ENCODE data around the gene OMG. TPM values are rescaled to one million over a fixed set of nuclear protein-coding genes. Genes with fewer than 3 reads are reported as not detected.
"Not testable (repeated sequence)": the region's sequence is repeated elsewhere in the genome, so short reads cannot be mapped to it uniquely, and the experiment has no call there.

The OMG gene
- total RNA-seq, 2 donors from 2014 or later: not detected

- DNase-seq (ENCODE audit: low spot score): no peak
- Histone ChIP-seq H3K4me1 (ENCODE audit: control insufficient read depth in 1 of 2, low read depth in 2 of 2) (no peaks in the 10 kb centered on the region), H3K4me3 (no peak overlapping the region), H3K9me3 (no peaks in the 10 kb centered on the region), H3K27ac (no peak overlapping the region), H3K36me3 (no peaks in the 10 kb centered on the region), H3K27me3 (replicated peaks; ENCODE audit: insufficient read depth) (no peaks in the 10 kb centered on the region)
- ATAC-seq (ENCODE audit: insufficient number of reproducible peaks, low FRiP score, low read depth): no peak
- TF ChIP-seq CTCF (IDR thresholded peaks at IDR 0.05): no peak
Observed at GRCh38 chr17:31294231-31294630, 2.8 kb downstream of the OMG start.

DNA sequence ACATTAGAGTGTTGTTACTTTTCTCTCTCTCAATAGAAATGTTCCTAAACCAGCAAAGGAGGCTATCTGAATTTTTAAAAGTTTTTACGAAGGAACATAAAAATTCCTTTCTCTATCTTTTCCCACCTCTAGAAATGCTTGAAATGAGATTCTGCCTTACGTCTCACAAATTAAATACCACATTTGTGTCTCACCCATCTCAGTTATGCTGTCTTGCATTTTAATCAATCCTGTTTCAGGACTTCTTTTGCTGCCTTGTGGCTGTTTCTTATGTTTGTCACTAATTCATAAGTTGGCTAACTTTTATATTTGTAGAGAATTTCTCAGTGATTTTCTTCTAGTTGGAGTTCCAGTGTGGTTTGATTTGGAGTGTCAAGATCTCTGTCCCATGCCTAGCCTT is 3.5 kb downstream of the OMG start:
- DNase-seq (ENCODE audit: low spot score): no peak
- Histone ChIP-seq H3K27ac (no peak overlapping the region), H3K36me3 (no peaks in the 10 kb centered on the region), H3K4me1 (ENCODE audit: control insufficient read depth in 1 of 2, low read depth in 2 of 2) (no peaks in the 10 kb centered on the region), H3K27me3 (replicated peaks; ENCODE audit: insufficient read depth) (no peaks in the 10 kb centered on the region), H3K4me3 (no peak overlapping the region), H3K9me3 (no peaks in the 10 kb centered on the region)
- TF ChIP-seq CTCF (IDR thresholded peaks at IDR 0.05): no peak
- ATAC-seq (ENCODE audit: insufficient number of reproducible peaks, low FRiP score, low read depth): no peak

DNA sequence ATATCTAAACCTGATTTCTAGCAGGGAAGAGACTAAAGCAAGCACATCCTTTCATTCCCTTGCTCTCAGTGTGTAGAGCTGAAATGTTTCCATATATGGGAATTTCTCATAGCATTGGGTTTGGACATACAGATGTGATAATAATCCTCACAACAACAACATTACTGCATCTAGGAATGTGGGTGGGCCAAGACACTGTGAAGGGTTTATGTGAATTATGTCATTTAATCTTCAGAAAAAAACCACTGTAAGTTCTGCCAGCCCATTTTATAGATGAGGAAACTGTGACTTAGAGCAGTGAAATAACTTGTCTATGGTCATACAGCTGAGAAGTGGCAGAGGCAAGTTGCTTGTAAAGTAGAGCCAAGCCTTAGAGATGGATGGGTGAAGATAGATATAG is 5.2 kb downstream of the OMG start:
- peaks cover 3% of the 10 kb centered on the region for H3K36me3 ChIP-seq
- no peaks in the 10 kb centered on the region for H3K9me3 ChIP-seq
- TF ChIP-seq CTCF (IDR thresholded peaks at IDR 0.05): no peak
- H3K27me3 ChIP-seq (replicated peaks; ENCODE audit: insufficient read depth): no peaks in the 10 kb centered on the region
- no peak overlapping the region for H3K27ac ChIP-seq
- ATAC-seq (ENCODE audit: insufficient number of reproducible peaks, low FRiP score, low read depth) (no peak), DNase-seq (ENCODE audit: low spot score) (no peak)
- no peaks in the 10 kb centered on the region for H3K4me1 ChIP-seq (ENCODE audit: control insufficient read depth in 1 of 2, low read depth in 2 of 2)
- H3K4me3 ChIP-seq: no peak overlapping the region

- Histone ChIP-seq H3K4me3 (no peak overlapping the region), H3K36me3 (peaks cover 3% of the 10 kb centered on the region), H3K27ac (no peak overlapping the region), H3K27me3 (replicated peaks; ENCODE audit: insufficient read depth) (no peaks in the 10 kb centered on the region), H3K4me1 (ENCODE audit: control insufficient read depth in 1 of 2, low read depth in 2 of 2) (no peaks in the 10 kb centered on the region), H3K9me3 (no peaks in the 10 kb centered on the region)
- DNase-seq (ENCODE audit: low spot score) (no peak), ATAC-seq (ENCODE audit: insufficient number of reproducible peaks, low FRiP score, low read depth) (no peak)
- TF ChIP-seq CTCF (IDR thresholded peaks at IDR 0.05): no peak
Observed at GRCh38 chr17:31289790-31290189, 7.2 kb downstream of the OMG start.

GRCh38 chr17:31287932-31288331 is 9.1 kb downstream of the OMG start:
- H3K9me3 ChIP-seq; ATAC-seq (ENCODE audit: insufficient number of reproducible peaks, low FRiP score, low read depth); H3K27ac ChIP-seq; DNase-seq (ENCODE audit: low spot score); H3K4me1 ChIP-seq (ENCODE audit: control insufficient read depth in 1 of 2, low read depth in 2 of 2); H3K4me3 ChIP-seq; H3K36me3 ChIP-seq; H3K27me3 ChIP-seq (replicated peaks; ENCODE audit: insufficient read depth): not testable (repeated sequence)

- H3K36me3 ChIP-seq: peaks cover 3% of the 10 kb centered on the region
- H3K27ac ChIP-seq: no peak overlapping the region
- no peaks in the 10 kb centered on the region for H3K4me1 ChIP-seq (ENCODE audit: control insufficient read depth in 1 of 2, low read depth in 2 of 2)
- DNase-seq (ENCODE audit: low spot score): no peak
- H3K4me3 ChIP-seq: no peak overlapping the region
- no peak for ATAC-seq (ENCODE audit: insufficient number of reproducible peaks, low FRiP score, low read depth)
- TF ChIP-seq CTCF (IDR thresholded peaks at IDR 0.05): no peak
- H3K9me3 ChIP-seq: no peaks in the 10 kb centered on the region
- no peaks in the 10 kb centered on the region for H3K27me3 ChIP-seq (replicated peaks; ENCODE audit: insufficient read depth)
Observed at GRCh38 chr17:31286587-31286986, 10.5 kb downstream of the OMG start.
